Esophagus squamous epithelium (tissue), 5 donors: ENCODE results near the gene FAM81B. TPM values are rescaled to one million over a fixed set of nuclear protein-coding genes. Genes with fewer than 3 reads are reported as not detected.

Experiments
- DNase-seq: peaks from one replicate; lab custom pipeline; 2025; lab: John Stamatoyannopoulos, UW
- H3K27ac ChIP-seq, 4 donors: fragments of 200-600 bp; sonication (generic); one replicate each; pipeline ENCODE4 v1.5.1; 2016 to 2019; ENCODE audit warnings: mild to moderate bottlenecking in 1 of 4
- H3K27me3 ChIP-seq, 4 donors: fragments of 200-600 bp; sonication (generic); 1 replicate in 3 of 4; 2 replicates in 1 of 4; pipeline versions ENCODE4 v1.5.1 to v1.6.0; 2017 to 2021; ENCODE audit warnings: antibody characterized with exemption in 1 of 4
- H3K36me3 ChIP-seq, 3 donors: fragments of 200-600 bp; sonication (generic); one replicate each; pipeline ENCODE4 v1.5.1; 2016 to 2019
- H3K4me1 ChIP-seq, 3 donors: fragments of 200-600 bp; sonication (generic); one replicate each; pipeline ENCODE4 v1.5.1; 2017 to 2019
- H3K4me3 ChIP-seq, 4 donors: fragments of 200-600 bp; sonication (generic); 1 replicate in 3 of 4; 2 replicates in 1 of 4; pipeline ENCODE4 v1.5.1; 2016 to 2019; ENCODE audit warnings: mild to moderate bottlenecking in 2 of 4, moderate library complexity in 1 of 4
- H3K9me3 ChIP-seq, 3 donors: fragments of 200-600 bp; sonication (generic); one replicate each; pipeline ENCODE4 v1.5.1; 2016 to 2019
- POLR2A ChIP-seq, 4 donors: fragments of 450-650 bp; IDR thresholded peaks; one replicate each; pipeline ENCODE4 v1.6.1; 2017; ENCODE audit warnings: antibody characterized with exemption in 4 of 4, mild to moderate bottlenecking in 4 of 4, moderate library complexity in 3 of 4
- WGBS, 2 donors: methylation state at CpG; one replicate each; pipeline ENCODE4 v1.1.5; 2018; 5-methylcytosine and 5-hydroxymethylcytosine counted together
- intact Hi-C: fragments of 100-400 bp; cut with DNase I; formaldehyde crosslinking; loops from one replicate; pipeline ENCODE4 v1.15.0; 2022
- total RNA-seq, 4 donors: library from RNA; depleted of rRNA; stranded (reverse); fragments of >200 nt; gene quantifications; one replicate each; pipeline ENCODE4 v1.1.0, GENCODE V29; 2016
- TF ChIP-seq, protein P1 (sequence below), 6 experiments: fragments of 450-650 bp in 4 of 6; fragments of 200-600 bp in 2 of 6; sonication (generic) in 2 of 6; IDR thresholded peaks; one replicate each; pipeline ENCODE4 v1.5.1; 2016 to 2019; ENCODE audit warnings: antibody characterized with exemption in 6 of 6, mild to moderate bottlenecking in 4 of 6, moderate library complexity in 4 of 6
- donor health status: DM: yes; HTN: yes; CAD: no.

FAM81B gene
- total RNA-seq, 4 donors from 2014 or later: not detected

DNA sequence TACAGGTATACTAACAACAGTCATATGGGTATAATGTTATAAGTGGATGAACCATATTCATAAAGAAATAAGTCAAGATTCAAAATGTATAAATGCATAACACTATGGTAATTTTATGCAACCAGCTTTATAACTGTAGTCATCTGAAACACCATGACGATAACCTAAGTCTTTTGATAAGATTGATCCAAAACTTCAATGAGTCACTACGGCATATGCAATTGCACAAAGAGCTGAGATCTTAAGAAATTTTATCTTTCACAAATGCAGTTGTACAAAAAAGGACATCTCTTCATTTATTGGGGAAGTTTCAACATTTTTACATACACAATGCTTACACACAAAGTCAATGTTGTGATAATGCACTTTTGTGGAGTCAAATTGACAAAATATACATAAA is 20.3 kb downstream of the FAM81B start:
- H3K4me3 ChIP-seq: no peak overlapping the region
- TF ChIP-seq POLR2A (IDR thresholded peaks at IDR 0.05): no peak
- TF ChIP-seq, protein P1, sequence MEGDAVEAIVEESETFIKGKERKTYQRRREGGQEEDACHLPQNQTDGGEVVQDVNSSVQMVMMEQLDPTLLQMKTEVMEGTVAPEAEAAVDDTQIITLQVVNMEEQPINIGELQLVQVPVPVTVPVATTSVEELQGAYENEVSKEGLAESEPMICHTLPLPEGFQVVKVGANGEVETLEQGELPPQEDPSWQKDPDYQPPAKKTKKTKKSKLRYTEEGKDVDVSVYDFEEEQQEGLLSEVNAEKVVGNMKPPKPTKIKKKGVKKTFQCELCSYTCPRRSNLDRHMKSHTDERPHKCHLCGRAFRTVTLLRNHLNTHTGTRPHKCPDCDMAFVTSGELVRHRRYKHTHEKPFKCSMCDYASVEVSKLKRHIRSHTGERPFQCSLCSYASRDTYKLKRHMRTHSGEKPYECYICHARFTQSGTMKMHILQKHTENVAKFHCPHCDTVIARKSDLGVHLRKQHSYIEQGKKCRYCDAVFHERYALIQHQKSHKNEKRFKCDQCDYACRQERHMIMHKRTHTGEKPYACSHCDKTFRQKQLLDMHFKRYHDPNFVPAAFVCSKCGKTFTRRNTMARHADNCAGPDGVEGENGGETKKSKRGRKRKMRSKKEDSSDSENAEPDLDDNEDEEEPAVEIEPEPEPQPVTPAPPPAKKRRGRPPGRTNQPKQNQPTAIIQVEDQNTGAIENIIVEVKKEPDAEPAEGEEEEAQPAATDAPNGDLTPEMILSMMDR (IDR thresholded peaks at IDR 0.05): no peak
- intact Hi-C loops: no loop called here
- DNase-seq: no peak
- WGBS, 2 donors: 73 to 86% methylated on average over 2 of the region's 2 CpGs
- H3K27me3 ChIP-seq: no peaks in the 10 kb centered on the region
- H3K4me1 ChIP-seq: no peaks in the 10 kb centered on the region
- H3K27ac ChIP-seq: no peak overlapping the region
- H3K9me3 ChIP-seq: no peaks in the 10 kb centered on the region
- H3K36me3 ChIP-seq: no peaks in the 10 kb centered on the region

DNA sequence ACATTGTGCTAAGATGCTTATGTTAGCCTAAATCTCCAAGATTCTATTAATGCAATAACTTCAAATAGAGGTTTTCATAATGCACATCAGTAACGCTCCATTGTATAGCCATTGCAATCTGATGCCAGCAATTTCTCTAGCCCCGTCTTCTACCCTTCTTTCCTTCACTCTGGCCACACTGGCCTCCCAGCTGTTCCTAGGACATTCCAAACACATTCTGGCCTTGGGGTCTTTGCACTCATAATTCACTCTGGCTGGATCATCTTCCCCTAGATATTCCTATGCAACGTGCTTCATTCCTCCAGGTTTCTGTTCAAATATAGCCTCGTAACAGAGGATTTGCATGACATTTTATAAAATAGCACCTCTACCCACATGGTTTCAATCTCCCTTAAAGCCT is 23.3 kb downstream of the FAM81B start:
- H3K9me3 ChIP-seq: no peaks in the 10 kb centered on the region
- H3K27ac ChIP-seq: no peak overlapping the region
- H3K4me3 ChIP-seq: no peak overlapping the region
- H3K36me3 ChIP-seq: no peaks in the 10 kb centered on the region
- 50 to 60% methylated on average over 4 of the region's 4 CpGs for WGBS, 2 donors
- TF ChIP-seq, protein P1 (IDR thresholded peaks at IDR 0.05): no peak
- no peak for TF ChIP-seq POLR2A (IDR thresholded peaks at IDR 0.05)
- intact Hi-C loops: no loop called here
- DNase-seq: no peak
- H3K4me1 ChIP-seq: no peaks in the 10 kb centered on the region
- no peaks in the 10 kb centered on the region for H3K27me3 ChIP-seq

DNA sequence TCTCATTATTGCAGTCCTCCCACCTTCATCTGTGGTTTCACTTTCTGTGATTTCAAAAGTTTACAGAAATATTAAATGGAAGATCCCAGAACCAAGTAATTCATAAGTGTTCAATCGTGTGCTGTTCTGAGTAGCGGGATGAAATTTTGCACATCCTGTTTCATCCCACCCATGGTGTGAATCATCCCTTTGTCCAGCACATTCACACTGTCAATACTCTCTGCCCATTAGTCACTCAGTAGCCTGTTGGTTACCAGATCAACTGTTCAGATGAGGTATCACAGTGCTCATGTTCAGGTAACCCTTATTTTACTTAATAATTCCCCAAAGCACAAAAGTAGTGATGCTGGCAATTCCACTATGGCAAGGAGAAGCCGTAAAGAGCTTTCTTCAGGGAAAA is 26.8 kb downstream of the FAM81B start:
- H3K4me1 ChIP-seq: no peaks in the 10 kb centered on the region
- no peak for TF ChIP-seq POLR2A (IDR thresholded peaks at IDR 0.05)
- TF ChIP-seq, protein P1 (IDR thresholded peaks at IDR 0.05): no peak
- no peak for DNase-seq
- H3K27me3 ChIP-seq: no peaks in the 10 kb centered on the region
- H3K36me3 ChIP-seq: no peaks in the 10 kb centered on the region
- H3K27ac ChIP-seq: no peak overlapping the region
- WGBS, 2 donors: 80 to 89% methylated on average over 3 of the region's 3 CpGs
- no peak overlapping the region for H3K4me3 ChIP-seq
- no peaks in the 10 kb centered on the region for H3K9me3 ChIP-seq
- intact Hi-C loops: no loop called here

DNA sequence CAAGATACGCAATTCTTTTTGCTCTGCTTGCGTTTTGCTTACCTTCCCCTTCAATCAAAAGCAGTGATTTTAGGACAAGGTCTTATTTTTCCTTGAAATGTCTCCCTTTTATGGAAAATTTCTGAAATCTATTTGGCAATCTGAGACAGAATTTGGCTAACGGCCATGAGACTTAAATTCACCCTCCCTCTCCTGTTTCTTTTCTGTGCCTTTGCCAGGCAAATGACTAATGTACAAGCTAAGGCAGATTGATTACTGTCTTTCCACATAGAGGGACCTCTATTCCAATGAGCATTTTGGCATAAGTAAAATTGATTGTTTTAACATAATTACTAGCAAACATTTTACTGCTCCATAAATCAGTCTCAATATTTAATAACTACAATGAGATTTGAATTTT is 31.7 kb downstream of the FAM81B start:
- no peaks in the 10 kb centered on the region for H3K9me3 ChIP-seq
- no peak overlapping the region for H3K27ac ChIP-seq
- H3K4me1 ChIP-seq: no peaks in the 10 kb centered on the region
- intact Hi-C loops: no loop called here
- no peaks in the 10 kb centered on the region for H3K27me3 ChIP-seq
- WGBS, 2 donors: 67 to 70% methylated on average over 3 of the region's 3 CpGs
- no peak overlapping the region for H3K4me3 ChIP-seq
- TF ChIP-seq, protein P1 (IDR thresholded peaks at IDR 0.05): no peak
- TF ChIP-seq POLR2A (IDR thresholded peaks at IDR 0.05): no peak
- H3K36me3 ChIP-seq: no peaks in the 10 kb centered on the region
- no peak for DNase-seq

DNA sequence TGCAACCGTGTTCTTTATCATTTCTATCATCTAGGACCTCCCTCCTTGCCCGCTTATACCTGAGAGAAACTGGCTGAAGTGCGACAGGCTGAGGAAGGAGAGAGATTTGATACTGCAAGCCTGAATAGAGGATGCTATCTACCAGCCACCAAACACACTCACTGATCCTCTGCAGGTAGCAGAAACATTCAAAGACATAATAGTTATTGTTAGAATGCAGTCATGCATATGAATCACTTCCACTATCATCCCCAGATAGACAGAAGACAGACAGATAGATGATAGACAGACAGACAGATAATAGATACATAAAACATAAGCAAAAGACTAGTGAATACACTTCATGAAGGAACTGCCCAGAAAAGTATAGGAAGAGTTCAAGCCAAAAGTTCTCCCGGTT is 32.9 kb downstream of the FAM81B start:
- DNase-seq: no peak
- Histone ChIP-seq H3K9me3 (no peaks in the 10 kb centered on the region), H3K27ac (no peak overlapping the region), H3K4me3 (no peak overlapping the region), H3K4me1 (no peaks in the 10 kb centered on the region), H3K36me3 (no peaks in the 10 kb centered on the region), H3K27me3 (no peaks in the 10 kb centered on the region)
- intact Hi-C loops: no loop called here
- TF ChIP-seq, protein P1 (IDR thresholded peaks at IDR 0.05): no peak
- TF ChIP-seq POLR2A (IDR thresholded peaks at IDR 0.05): no peak
- WGBS, 2 donors: 69 to 76% methylated on average over 4 of the region's 4 CpGs
